Endothelial cell of umbilical vein (primary cell): Measurements from ENCODE around the gene PACS1. TPM values are rescaled to one million over a fixed set of nuclear protein-coding genes. Genes with fewer than 3 reads are reported as not detected.

Experiments
- BruUV-seq: library from RNA; stranded (reverse); fragments of 400-500 nt; replicated peaks from 2 replicates; lab custom pipeline; 2021; lab: Mats Ljungman, UMichigan
- CTCF ChIA-PET: fragments of 300-600, 350-600 bp; sonication (Branson Sonifier 250); formaldehyde crosslinking; loops from one replicate; lab custom pipeline; 2021; ENCODE audit warnings: antibody characterized with exemption, inconsistent platforms; lab: Charles Lee
- POLR2A ChIA-PET: fragments of 300-600, 350-600 bp; sonication (Branson Sonifier 250); formaldehyde crosslinking; loops from one replicate; lab custom pipeline; 2021; ENCODE audit warnings: antibody characterized with exemption, inconsistent platforms; lab: Charles Lee
- DNase-seq: peaks from one replicate; pipeline ENCODE4 v3.0.0-alpha.2; 2011; ENCODE audit warnings: low read depth, low spot score
- FAIRE-seq: peaks from 2 replicates; lab custom pipeline; 2011; peaks lifted over from hg19 to GRCh38; lab: Jason Lieb, UNC
- H2AFZ ChIP-seq: 2 replicates; pipeline ENCODE4 v1.6.0; 2012; ENCODE audit warnings: low read depth, low read length, control low read depth, inconsistent platforms
- H3K27ac ChIP-seq: 2 replicates; pipeline ENCODE4 v1.5.1; 2011; ENCODE audit warnings: low read depth, mild to moderate bottlenecking, control low read depth, low read length, moderate library complexity; ENCODE audit not compliant: insufficient read depth
- H3K27me3 ChIP-seq, 2 experiments: 2 replicates each; pipeline versions ENCODE4 v1.6.0 to v1.6.1; 2011; ENCODE audit warnings: low read length in 2 of 2, mixed read lengths in 1 of 2; ENCODE audit not compliant: control insufficient read depth in 2 of 2, insufficient read depth in 2 of 2
- H3K36me3 ChIP-seq, 2 experiments: 2 replicates in 1 of 2; 3 replicates in 1 of 2; pipeline ENCODE4 v1.5.1; 2011; ENCODE audit warnings: low read length in 2 of 2, mild to moderate bottlenecking in 1 of 2, moderate library complexity in 1 of 2; ENCODE audit not compliant: control insufficient read depth in 2 of 2, insufficient read depth in 2 of 2; ENCODE audit errors: extremely low read depth in 1 of 2
- H3K4me1 ChIP-seq: 3 replicates; pipeline ENCODE4 v1.5.1; 2011; ENCODE audit warnings: mild to moderate bottlenecking, low read length; ENCODE audit not compliant: control insufficient read depth, insufficient read depth; ENCODE audit errors: extremely low read depth
- H3K4me2 ChIP-seq: 2 replicates; pipeline ENCODE4 v1.6.1; 2011; ENCODE audit warnings: low read length, control low read depth, mixed read lengths; ENCODE audit not compliant: insufficient read depth
- H3K4me3 ChIP-seq, 3 experiments: fragments of 200-600 bp in 1 of 3; sonication (generic), shearing (Covaris generic) in 1 of 3; replicated peaks in 1 of 3; 2 replicates each; pipeline ENCODE4 v1.5.1; 2011 to 2016; ENCODE audit warnings: control low read depth in 3 of 3, low read length in 3 of 3, mild to moderate bottlenecking in 2 of 3, inconsistent platforms in 1 of 3, low read depth in 1 of 3, moderate library complexity in 1 of 3; ENCODE audit not compliant: insufficient read depth in 1 of 3
- H3K79me2 ChIP-seq: 2 replicates; pipeline ENCODE4 v1.6.0; 2012; ENCODE audit warnings: low read length, inconsistent platforms; ENCODE audit not compliant: control insufficient read depth, insufficient read depth
- H3K9ac ChIP-seq: replicated peaks from 2 replicates; pipeline ENCODE3; 2011; ENCODE audit warnings: low read length, control low read depth; ENCODE audit not compliant: insufficient read depth; ENCODE audit errors: extremely low read depth
- H3K9me1 ChIP-seq: replicated peaks from 3 replicates; pipeline ENCODE4 v1.6.0; 2011; ENCODE audit warnings: mild to moderate bottlenecking, low read length; ENCODE audit not compliant: control insufficient read depth, insufficient read depth; ENCODE audit errors: extremely low read depth
- H3K9me3 ChIP-seq: replicated peaks from 2 replicates; pipeline ENCODE4 v1.5.1; 2012; ENCODE audit warnings: low read length, inconsistent platforms; ENCODE audit not compliant: control insufficient read depth, insufficient read depth
- H4K20me1 ChIP-seq: replicated peaks from 2 replicates; pipeline ENCODE3; 2011; ENCODE audit warnings: mild to moderate bottlenecking, low read length; ENCODE audit not compliant: control insufficient read depth, insufficient read depth; ENCODE audit errors: extremely low read depth
- CTCF ChIP-seq, 2 donors: IDR thresholded peaks; 1 replicate in 1 of 2; 2 replicates in 1 of 2; pipeline ENCODE4 v1.5.1; 2011; ENCODE audit warnings: low read length in 2 of 2, mild to moderate bottlenecking in 2 of 2, moderate library complexity in 2 of 2, control low read depth in 1 of 2, inconsistent platforms in 1 of 2, low read depth in 1 of 2; ENCODE audit not compliant: insufficient read depth in 1 of 2; ENCODE audit errors: extremely low read depth in 1 of 2
- EZH2 ChIP-seq: IDR thresholded peaks from 2 replicates; pipeline ENCODE4 v1.6.1; 2012; ENCODE audit warnings: borderline replicate concordance, low read depth, mild to moderate bottlenecking, moderate library complexity, low read length, inconsistent platforms; ENCODE audit not compliant: severe bottlenecking
- FOS ChIP-seq: IDR thresholded peaks from 2 replicates; pipeline ENCODE4 v1.6.1; 2011; ENCODE audit warnings: mild to moderate bottlenecking, low read length, moderate library complexity, borderline replicate concordance; ENCODE audit not compliant: insufficient read depth
- GATA2 ChIP-seq: IDR thresholded peaks from 2 replicates; pipeline ENCODE4 v1.7.0; 2011; ENCODE audit warnings: low read depth, mild to moderate bottlenecking, moderate library complexity, mixed read lengths, low read length; ENCODE audit not compliant: insufficient read length, insufficient read depth
- JUN ChIP-seq: IDR thresholded peaks from 2 replicates; pipeline ENCODE4 v1.6.1; 2011; ENCODE audit warnings: borderline replicate concordance, low read depth; ENCODE audit not compliant: insufficient read length, insufficient read depth
- MYC ChIP-seq: IDR thresholded peaks from one replicate; pipeline ENCODE4 v1.6.1; 2011; ENCODE audit warnings: mild to moderate bottlenecking, low read depth, low read length
- POLR2A ChIP-seq: IDR thresholded peaks from 2 replicates; pipeline ENCODE4 v1.6.1; 2012; ENCODE audit warnings: low read depth, mild to moderate bottlenecking, control low read depth, low read length
- POLR2AphosphoS5 ChIP-seq: IDR thresholded peaks from 2 replicates; pipeline ENCODE4 v1.6.1; 2012; ENCODE audit warnings: low read depth, mild to moderate bottlenecking, control low read depth, low read length, moderate library complexity; ENCODE audit not compliant: insufficient read depth
- dilution Hi-C: fragments of 300-500 bp; cut with MboI; formaldehyde crosslinking; loops from one replicate; pipeline ENCODE4 v1.15.0; 2019; ENCODE audit warnings: low sequenced_read_pairs; ENCODE audit not compliant: extremely low pct_ligation_motif_present
- intact Hi-C: fragments of 100-400 bp; cut with micrococcal nuclease; formaldehyde crosslinking; loops from one replicate; pipeline ENCODE4 v1.10.0; 2022
- polyA plus RNA-seq, 4 experiments: library from polyadenylated mRNA; depleted of rRNA in 3 of 4; stranded (reverse) in 3 of 4; unstranded in 1 of 4; fragments of >200 nt; gene quantifications; 2 replicates each; pipeline versions ENCODE4 v1.2.1 to v1.2.3, GENCODE V29; 2011 to 2012; ENCODE audit warnings: missing spikeins in 1 of 4
- total RNA-seq: library from RNA; stranded (reverse); gene quantifications from 2 replicates; pipeline ENCODE4 v1.2.3, GENCODE V29; 2021
- TF ChIP-seq, protein P1 (sequence below): IDR thresholded peaks from 2 replicates; pipeline ENCODE4 v1.6.1; 2011; ENCODE audit not compliant: insufficient read depth, insufficient read length

PACS1 gene
- total and polyA plus RNA-seq, 2 donors (not counting 3 experiments of a cell fraction or from before 2014, with no cell fraction given) = 26.4 to 64.4 TPM

DNA sequence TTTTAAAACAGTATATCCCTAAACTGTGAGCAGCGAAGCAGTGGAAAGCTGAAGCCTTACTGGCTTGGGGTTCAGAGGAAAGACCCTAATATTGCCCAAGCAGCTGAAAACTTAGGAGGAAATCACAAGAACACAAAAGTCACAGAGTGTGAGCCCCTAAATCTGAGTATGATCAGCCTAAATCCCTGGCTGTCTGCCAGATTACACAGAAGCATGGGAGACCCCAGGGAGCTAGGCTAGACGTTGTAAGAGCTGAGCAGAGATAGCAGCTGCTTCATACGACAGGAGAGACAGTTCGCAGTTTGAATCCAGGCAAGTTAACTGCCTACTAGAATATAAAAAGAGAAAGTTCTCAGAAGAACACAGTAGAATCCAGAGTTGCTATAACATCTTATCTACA is 81.2 kb downstream of the PACS1 start:
- Histone ChIP-seq H3K79me2 (no peaks in the 10 kb centered on the region), H3K9me3 (no peaks in the 10 kb centered on the region), H3K4me2 (no peak overlapping the region), H3K36me3 (no peaks in the 10 kb centered on the region), H3K9ac (no peak overlapping the region), H2AFZ (no peak overlapping the region), H3K4me3 (no peak overlapping the region), H3K27me3 (no peaks in the 10 kb centered on the region), H3K9me1 (no peaks in the 10 kb centered on the region), H3K4me1 (no peaks in the 10 kb centered on the region), H4K20me1 (no peaks in the 10 kb centered on the region), H3K27ac (no peak overlapping the region)
- no peak for TF ChIP-seq GATA2
- TF ChIP-seq, protein P1, sequence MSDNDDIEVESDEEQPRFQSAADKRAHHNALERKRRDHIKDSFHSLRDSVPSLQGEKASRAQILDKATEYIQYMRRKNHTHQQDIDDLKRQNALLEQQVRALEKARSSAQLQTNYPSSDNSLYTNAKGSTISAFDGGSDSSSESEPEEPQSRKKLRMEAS = no peak
- no peak for TF ChIP-seq JUN
- no peak for TF ChIP-seq FOS
- no peak for TF ChIP-seq CTCF (IDR thresholded peaks at IDR 0.05; ENCODE audit: extremely low read depth in 1 of 2, insufficient read depth in 1 of 2, low read depth in 1 of 2, low read length in 2 of 2)
- no peak for TF ChIP-seq POLR2A
- TF ChIP-seq POLR2AphosphoS5 = no peak
- no peak for TF ChIP-seq MYC
- TF ChIP-seq EZH2 = no peak
- BruUV-seq = no TSS peak
- intact Hi-C loops (no loop called here), dilution Hi-C loops (no loop called here)
- DNase-seq = no peak
- CTCF ChIA-PET = interaction anchor here (0.5 to 1.9 kb wide), 7 partner anchors 12 to 90 kb away, joined by 3 to 4 read pairs (median 3); no protein-coding TSS in a partner anchor
- POLR2A ChIA-PET = no interaction called here
- no peak for FAIRE-seq
